Measurements from ENCODE around the gene ZNF296. TPM values are rescaled to one million over a fixed set of nuclear protein-coding genes. Genes with fewer than 3 reads are reported as not detected.

Gene ZNF296
- total and polyA plus RNA-seq, 2 of the 13 experiments (the other 11 are each of a cell fraction or from before 2014, with no cell fraction given): 0.26 to 0.62 TPM

DNA sequence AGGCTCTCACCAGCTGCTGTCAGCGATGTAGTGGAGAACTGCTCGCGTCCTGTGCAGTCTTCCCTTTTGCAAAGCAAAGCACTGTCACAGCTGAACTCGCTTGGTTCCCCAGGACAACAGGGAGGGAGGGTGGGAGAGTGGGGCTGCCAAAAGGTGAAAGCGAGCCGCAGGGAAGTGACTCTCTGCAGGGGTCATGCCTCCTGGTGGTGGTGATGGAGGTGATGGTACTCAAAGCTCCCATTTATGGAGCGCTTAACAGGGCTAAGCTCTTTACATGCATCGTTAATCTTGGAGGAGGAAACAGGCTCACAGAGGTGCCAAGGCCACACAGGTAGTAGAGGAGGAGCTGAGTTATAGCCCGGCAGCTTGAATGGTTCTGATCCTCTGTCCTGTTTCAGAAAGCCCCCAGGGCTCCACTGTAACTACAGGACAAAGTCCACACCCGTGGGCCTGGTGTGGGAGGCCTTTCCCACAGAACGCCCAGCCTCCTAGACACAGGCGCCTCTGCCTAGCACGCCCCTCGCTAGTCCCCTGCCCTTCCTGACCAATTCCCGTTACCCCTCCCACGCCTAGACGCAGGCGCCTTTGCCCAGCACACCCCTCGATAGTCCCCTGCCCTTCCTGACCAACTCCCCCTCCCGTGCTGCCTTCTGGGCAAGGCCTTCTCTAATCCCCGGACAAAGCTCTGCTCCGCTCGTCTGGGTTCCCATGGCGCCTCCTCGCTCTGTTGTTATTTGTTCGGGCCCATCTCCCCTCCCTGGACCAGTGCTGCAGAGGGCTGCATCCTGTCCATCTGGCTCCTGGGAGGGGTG is 27.4 kb upstream of the ZNF296 start (continued):
- TF ChIP-seq ZEB1 (IDR thresholded peaks at IDR 0.05; ENCODE audit: insufficient replicate concordance, low read depth) (no peak), HHEX (CRISPR knock-in tag; IDR thresholded peaks at IDR 0.05) (no peak), ZNF598 (CRISPR knock-in tag; IDR thresholded peaks at IDR 0.05; ENCODE audit: borderline replicate concordance) (no peak), XBP1 (CRISPR knock-in tag; IDR thresholded peaks at IDR 0.05) (no peak), EEA1 (CRISPR knock-in tag; IDR thresholded peaks at IDR 0.05; ENCODE audit: borderline replicate concordance) (no peak), TMF1 (CRISPR knock-in tag; IDR thresholded peaks at IDR 0.05; ENCODE audit: low read depth) (no peak), FOXA3 (CRISPR knock-in tag; IDR thresholded peaks at IDR 0.05) (peak; percentile 23), ZNF234 (CRISPR knock-in tag; conservative IDR thresholded peaks at IDR 0.05) (no peak)
- TF ChIP-seq, protein P1, sequence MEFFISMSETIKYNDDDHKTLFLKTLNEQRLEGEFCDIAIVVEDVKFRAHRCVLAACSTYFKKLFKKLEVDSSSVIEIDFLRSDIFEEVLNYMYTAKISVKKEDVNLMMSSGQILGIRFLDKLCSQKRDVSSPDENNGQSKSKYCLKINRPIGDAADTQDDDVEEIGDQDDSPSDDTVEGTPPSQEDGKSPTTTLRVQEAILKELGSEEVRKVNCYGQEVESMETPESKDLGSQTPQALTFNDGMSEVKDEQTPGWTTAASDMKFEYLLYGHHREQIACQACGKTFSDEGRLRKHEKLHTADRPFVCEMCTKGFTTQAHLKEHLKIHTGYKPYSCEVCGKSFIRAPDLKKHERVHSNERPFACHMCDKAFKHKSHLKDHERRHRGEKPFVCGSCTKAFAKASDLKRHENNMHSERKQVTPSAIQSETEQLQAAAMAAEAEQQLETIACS (CRISPR knock-in tag; IDR thresholded peaks at IDR 0.05): no peak
- TF ChIP-seq, protein P2, sequence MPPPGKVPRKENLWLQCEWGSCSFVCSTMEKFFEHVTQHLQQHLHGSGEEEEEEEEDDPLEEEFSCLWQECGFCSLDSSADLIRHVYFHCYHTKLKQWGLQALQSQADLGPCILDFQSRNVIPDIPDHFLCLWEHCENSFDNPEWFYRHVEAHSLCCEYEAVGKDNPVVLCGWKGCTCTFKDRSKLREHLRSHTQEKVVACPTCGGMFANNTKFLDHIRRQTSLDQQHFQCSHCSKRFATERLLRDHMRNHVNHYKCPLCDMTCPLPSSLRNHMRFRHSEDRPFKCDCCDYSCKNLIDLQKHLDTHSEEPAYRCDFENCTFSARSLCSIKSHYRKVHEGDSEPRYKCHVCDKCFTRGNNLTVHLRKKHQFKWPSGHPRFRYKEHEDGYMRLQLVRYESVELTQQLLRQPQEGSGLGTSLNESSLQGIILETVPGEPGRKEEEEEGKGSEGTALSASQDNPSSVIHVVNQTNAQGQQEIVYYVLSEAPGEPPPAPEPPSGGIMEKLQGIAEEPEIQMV (CRISPR knock-in tag; IDR thresholded peaks at IDR 0.05; ENCODE audit: low read depth): no peak
- TF ChIP-seq, protein P3, sequence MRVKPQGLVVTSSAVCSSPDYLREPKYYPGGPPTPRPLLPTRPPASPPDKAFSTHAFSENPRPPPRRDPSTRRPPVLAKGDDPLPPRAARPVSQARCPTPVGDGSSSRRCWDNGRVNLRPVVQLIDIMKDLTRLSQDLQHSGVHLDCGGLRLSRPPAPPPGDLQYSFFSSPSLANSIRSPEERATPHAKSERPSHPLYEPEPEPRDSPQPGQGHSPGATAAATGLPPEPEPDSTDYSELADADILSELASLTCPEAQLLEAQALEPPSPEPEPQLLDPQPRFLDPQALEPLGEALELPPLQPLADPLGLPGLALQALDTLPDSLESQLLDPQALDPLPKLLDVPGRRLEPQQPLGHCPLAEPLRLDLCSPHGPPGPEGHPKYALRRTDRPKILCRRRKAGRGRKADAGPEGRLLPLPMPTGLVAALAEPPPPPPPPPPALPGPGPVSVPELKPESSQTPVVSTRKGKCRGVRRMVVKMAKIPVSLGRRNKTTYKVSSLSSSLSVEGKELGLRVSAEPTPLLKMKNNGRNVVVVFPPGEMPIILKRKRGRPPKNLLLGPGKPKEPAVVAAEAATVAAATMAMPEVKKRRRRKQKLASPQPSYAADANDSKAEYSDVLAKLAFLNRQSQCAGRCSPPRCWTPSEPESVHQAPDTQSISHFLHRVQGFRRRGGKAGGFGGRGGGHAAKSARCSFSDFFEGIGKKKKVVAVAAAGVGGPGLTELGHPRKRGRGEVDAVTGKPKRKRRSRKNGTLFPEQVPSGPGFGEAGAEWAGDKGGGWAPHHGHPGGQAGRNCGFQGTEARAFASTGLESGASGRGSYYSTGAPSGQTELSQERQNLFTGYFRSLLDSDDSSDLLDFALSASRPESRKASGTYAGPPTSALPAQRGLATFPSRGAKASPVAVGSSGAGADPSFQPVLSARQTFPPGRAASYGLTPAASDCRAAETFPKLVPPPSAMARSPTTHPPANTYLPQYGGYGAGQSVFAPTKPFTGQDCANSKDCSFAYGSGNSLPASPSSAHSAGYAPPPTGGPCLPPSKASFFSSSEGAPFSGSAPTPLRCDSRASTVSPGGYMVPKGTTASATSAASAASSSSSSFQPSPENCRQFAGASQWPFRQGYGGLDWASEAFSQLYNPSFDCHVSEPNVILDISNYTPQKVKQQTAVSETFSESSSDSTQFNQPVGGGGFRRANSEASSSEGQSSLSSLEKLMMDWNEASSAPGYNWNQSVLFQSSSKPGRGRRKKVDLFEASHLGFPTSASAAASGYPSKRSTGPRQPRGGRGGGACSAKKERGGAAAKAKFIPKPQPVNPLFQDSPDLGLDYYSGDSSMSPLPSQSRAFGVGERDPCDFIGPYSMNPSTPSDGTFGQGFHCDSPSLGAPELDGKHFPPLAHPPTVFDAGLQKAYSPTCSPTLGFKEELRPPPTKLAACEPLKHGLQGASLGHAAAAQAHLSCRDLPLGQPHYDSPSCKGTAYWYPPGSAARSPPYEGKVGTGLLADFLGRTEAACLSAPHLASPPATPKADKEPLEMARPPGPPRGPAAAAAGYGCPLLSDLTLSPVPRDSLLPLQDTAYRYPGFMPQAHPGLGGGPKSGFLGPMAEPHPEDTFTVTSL (CRISPR knock-in tag; IDR thresholded peaks at IDR 0.05; ENCODE audit: borderline replicate concordance): 0 out of 2 replicates have a peak, but pooled peaks have one; percentile 15
- TF ChIP-seq, protein P4, sequence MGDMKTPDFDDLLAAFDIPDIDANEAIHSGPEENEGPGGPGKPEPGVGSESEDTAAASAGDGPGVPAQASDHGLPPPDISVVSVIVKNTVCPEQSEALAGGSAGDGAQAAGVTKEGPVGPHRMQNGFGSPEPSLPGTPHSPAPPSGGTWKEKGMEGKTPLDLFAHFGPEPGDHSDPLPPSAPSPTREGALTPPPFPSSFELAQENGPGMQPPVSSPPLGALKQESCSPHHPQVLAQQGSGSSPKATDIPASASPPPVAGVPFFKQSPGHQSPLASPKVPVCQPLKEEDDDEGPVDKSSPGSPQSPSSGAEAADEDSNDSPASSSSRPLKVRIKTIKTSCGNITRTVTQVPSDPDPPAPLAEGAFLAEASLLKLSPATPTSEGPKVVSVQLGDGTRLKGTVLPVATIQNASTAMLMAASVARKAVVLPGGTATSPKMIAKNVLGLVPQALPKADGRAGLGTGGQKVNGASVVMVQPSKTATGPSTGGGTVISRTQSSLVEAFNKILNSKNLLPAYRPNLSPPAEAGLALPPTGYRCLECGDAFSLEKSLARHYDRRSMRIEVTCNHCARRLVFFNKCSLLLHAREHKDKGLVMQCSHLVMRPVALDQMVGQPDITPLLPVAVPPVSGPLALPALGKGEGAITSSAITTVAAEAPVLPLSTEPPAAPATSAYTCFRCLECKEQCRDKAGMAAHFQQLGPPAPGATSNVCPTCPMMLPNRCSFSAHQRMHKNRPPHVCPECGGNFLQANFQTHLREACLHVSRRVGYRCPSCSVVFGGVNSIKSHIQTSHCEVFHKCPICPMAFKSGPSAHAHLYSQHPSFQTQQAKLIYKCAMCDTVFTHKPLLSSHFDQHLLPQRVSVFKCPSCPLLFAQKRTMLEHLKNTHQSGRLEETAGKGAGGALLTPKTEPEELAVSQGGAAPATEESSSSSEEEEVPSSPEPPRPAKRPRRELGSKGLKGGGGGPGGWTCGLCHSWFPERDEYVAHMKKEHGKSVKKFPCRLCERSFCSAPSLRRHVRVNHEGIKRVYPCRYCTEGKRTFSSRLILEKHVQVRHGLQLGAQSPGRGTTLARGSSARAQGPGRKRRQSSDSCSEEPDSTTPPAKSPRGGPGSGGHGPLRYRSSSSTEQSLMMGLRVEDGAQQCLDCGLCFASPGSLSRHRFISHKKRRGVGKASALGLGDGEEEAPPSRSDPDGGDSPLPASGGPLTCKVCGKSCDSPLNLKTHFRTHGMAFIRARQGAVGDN (CRISPR knock-in tag; IDR thresholded peaks at IDR 0.05): peak; percentile 79
